NB4 (cell line): ENCODE results near the gene NOTCH3.
A peak's percentile ranks its signal among the peaks of the same experiment; 100 is the strongest.

Source experiments
- MYC ChIP-seq: IDR thresholded peaks from 2 replicates; pipeline ENCODE4 v1.6.1; 2011; ENCODE audit warnings: low read depth, low read length
- POLR2A ChIP-seq: IDR thresholded peaks from 2 replicates; pipeline ENCODE4 v1.6.1; 2011; ENCODE audit warnings: mild to moderate bottlenecking; ENCODE audit not compliant: insufficient read length; ENCODE audit errors: extremely low read depth
- TF ChIP-seq, protein P1 (sequence below): IDR thresholded peaks from one replicate; pipeline ENCODE4 v1.5.1; 2012; ENCODE audit warnings: low read depth, low read length
- TF ChIP-seq, protein P2 (sequence below): IDR thresholded peaks from 2 replicates; pipeline ENCODE4 v1.6.1; 2011; ENCODE audit warnings: low read depth, low read length

DNA sequence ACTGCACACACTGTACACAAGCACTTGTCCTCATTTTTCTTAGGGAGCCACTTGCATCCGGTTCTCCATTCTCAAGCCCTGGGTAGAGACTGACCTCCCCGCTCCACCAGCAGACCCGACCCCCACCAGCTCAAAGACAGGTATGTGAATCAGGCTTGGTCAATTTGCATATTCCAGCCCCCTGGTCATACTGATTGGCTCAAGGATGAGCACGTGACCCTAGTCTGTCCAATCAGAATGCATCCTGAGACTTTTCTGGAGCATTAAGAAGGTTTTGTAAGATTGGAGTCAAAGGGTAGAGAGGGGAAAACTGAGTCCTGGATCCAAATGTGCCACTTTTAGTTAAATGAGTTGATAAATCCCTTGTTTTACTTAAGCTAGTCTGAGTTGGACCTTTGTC lies 34.1 kb downstream of the NOTCH3 start:
- TF ChIP-seq POLR2A: no peak
- TF ChIP-seq, protein P1, sequence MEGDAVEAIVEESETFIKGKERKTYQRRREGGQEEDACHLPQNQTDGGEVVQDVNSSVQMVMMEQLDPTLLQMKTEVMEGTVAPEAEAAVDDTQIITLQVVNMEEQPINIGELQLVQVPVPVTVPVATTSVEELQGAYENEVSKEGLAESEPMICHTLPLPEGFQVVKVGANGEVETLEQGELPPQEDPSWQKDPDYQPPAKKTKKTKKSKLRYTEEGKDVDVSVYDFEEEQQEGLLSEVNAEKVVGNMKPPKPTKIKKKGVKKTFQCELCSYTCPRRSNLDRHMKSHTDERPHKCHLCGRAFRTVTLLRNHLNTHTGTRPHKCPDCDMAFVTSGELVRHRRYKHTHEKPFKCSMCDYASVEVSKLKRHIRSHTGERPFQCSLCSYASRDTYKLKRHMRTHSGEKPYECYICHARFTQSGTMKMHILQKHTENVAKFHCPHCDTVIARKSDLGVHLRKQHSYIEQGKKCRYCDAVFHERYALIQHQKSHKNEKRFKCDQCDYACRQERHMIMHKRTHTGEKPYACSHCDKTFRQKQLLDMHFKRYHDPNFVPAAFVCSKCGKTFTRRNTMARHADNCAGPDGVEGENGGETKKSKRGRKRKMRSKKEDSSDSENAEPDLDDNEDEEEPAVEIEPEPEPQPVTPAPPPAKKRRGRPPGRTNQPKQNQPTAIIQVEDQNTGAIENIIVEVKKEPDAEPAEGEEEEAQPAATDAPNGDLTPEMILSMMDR: no peak
- TF ChIP-seq, protein P2, sequence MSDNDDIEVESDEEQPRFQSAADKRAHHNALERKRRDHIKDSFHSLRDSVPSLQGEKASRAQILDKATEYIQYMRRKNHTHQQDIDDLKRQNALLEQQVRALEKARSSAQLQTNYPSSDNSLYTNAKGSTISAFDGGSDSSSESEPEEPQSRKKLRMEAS: peak; percentile 60
- no peak for TF ChIP-seq MYC
